HG03045 (cell line): ENCODE results near the gene DOK7.

Experiments
- ATAC-seq: cut with Tn5 transposase; IDR thresholded peaks from one replicate; pipeline ENCODE4 v1.9.1; 2021; ENCODE audit warnings: mild to moderate bottlenecking, moderate library complexity; ENCODE audit not compliant: unreplicated experiment

Gene DOK7

GRCh38 chr4:3462790-3463415 lies at the start of gene DOK7:
Gene DOK7 (plus strand): TSS chr4:3463306. CDS start chr4:3463376, 70 bp downstream.
- no peak for ATAC-seq

- ATAC-seq: no peak
Observed at GRCh38 chr4:3413675-3414420, 49.3 kb upstream of the DOK7 start.

- no peak for ATAC-seq
Observed at GRCh38 chr4:3414421-3415279, 48.5 kb upstream of the DOK7 start.

GRCh38 chr4:3415471-3416141 lies 47.5 kb upstream of the DOK7 start:
- no peak for ATAC-seq

- ATAC-seq: no peak
Observed at GRCh38 chr4:3416270-3416669, 46.8 kb upstream of the DOK7 start.

- no peak for ATAC-seq
Observed at GRCh38 chr4:3416821-3417221, 46.3 kb upstream of the DOK7 start.

GRCh38 chr4:3417448-3417847 lies 45.7 kb upstream of the DOK7 start:
- ATAC-seq: no peak

- ATAC-seq: no peak
Observed at GRCh38 chr4:3418029-3418762, 44.9 kb upstream of the DOK7 start.

- no peak for ATAC-seq
Observed at GRCh38 chr4:3419836-3420605, 43.1 kb upstream of the DOK7 start.

GRCh38 chr4:3420606-3420955 lies 42.5 kb upstream of the DOK7 start:
- ATAC-seq: no peak

GRCh38 chr4:3420956-3421355 lies 42.1 kb upstream of the DOK7 start:
- ATAC-seq: no peak

GRCh38 chr4:3421470-3421869 lies 41.6 kb upstream of the DOK7 start:
- ATAC-seq: no peak

GRCh38 chr4:3422241-3422801 lies 40.8 kb upstream of the DOK7 start:
- ATAC-seq: no peak

- no peak for ATAC-seq
Observed at GRCh38 chr4:3422808-3423297, 40.3 kb upstream of the DOK7 start.

- no peak for ATAC-seq
Observed at GRCh38 chr4:3423406-3423805, 39.7 kb upstream of the DOK7 start.

GRCh38 chr4:3423952-3424351 lies 39.2 kb upstream of the DOK7 start:
- ATAC-seq: no peak

GRCh38 chr4:3424522-3425095 lies 38.5 kb upstream of the DOK7 start:
- no peak for ATAC-seq

- no peak for ATAC-seq
Observed at GRCh38 chr4:3426465-3427133, 36.5 kb upstream of the DOK7 start.

GRCh38 chr4:3427134-3427476 lies 36.0 kb upstream of the DOK7 start:
- no peak for ATAC-seq
